MM.1S (cell line): ENCODE measurements around the gene IVNS1ABP.

Source experiments
- DNase-seq: peaks from one replicate; pipeline ENCODE4 v3.0.0-alpha.2; 2015
- H2AFZ ChIP-seq: fragments of 300-600 bp; sonication (generic); 2 replicates; pipeline ENCODE4 v1.6.0; 2016; ENCODE audit warnings: antibody characterized with exemption, low read length
- H3F3A ChIP-seq: fragments of 300-600 bp; sonication (generic); 2 replicates; pipeline ENCODE4 v1.6.1; 2016; ENCODE audit warnings: mild to moderate bottlenecking, antibody characterized with exemption, low read length, moderate library complexity, mixed read lengths; ENCODE audit not compliant: insufficient read depth
- H3K27ac ChIP-seq: fragments of 300-600 bp; sonication (generic); 2 replicates; pipeline ENCODE4 v1.5.1; 2016; ENCODE audit warnings: mild to moderate bottlenecking, low read length
- H3K27me3 ChIP-seq: fragments of 300-600 bp; sonication (generic); replicated peaks from 2 replicates; pipeline ENCODE4 v1.6.0; 2016; ENCODE audit warnings: low read length; ENCODE audit not compliant: insufficient read depth
- H3K36me3 ChIP-seq: fragments of 300-600 bp; sonication (generic); replicated peaks from 2 replicates; pipeline ENCODE4 v1.6.1; 2016; ENCODE audit warnings: mild to moderate bottlenecking, low read length, mixed read lengths; ENCODE audit not compliant: insufficient read depth
- H3K4me1 ChIP-seq: fragments of 300-600 bp; sonication (generic); 2 replicates; pipeline ENCODE4 v1.6.1; 2016; ENCODE audit warnings: low read length, mixed read lengths
- H3K4me2 ChIP-seq: fragments of 300-600 bp; sonication (generic); 2 replicates; pipeline ENCODE4 v1.6.0; 2016; ENCODE audit warnings: low read depth, low read length
- H3K4me3 ChIP-seq: fragments of 300-600 bp; sonication (generic); 2 replicates; pipeline ENCODE4 v1.5.1; 2016; ENCODE audit warnings: low read length, mixed read lengths
- H3K79me2 ChIP-seq: fragments of 300-600 bp; sonication (generic); 2 replicates; pipeline ENCODE4 v1.6.1; 2016; ENCODE audit warnings: mixed run types, low read length, mixed read lengths
- H3K9ac ChIP-seq: fragments of 300-600 bp; sonication (generic); 2 replicates; pipeline ENCODE4 v1.6.1; 2016; ENCODE audit warnings: low read length, mixed read lengths
- H3K9me2 ChIP-seq: fragments of 300-600 bp; sonication (generic); replicated peaks from 2 replicates; pipeline ENCODE4 v1.6.1; 2016; ENCODE audit warnings: mild to moderate bottlenecking, low read length, mixed read lengths; ENCODE audit not compliant: insufficient read depth
- H3K9me3 ChIP-seq: fragments of 300-600 bp; sonication (generic); replicated peaks from 2 replicates; pipeline ENCODE4 v1.6.1; 2016; ENCODE audit warnings: mild to moderate bottlenecking, low read length, mixed read lengths; ENCODE audit not compliant: insufficient read depth
- H4K20me1 ChIP-seq: fragments of 300-600 bp; sonication (generic); 2 replicates; pipeline ENCODE4 v1.6.1; 2016; ENCODE audit warnings: mild to moderate bottlenecking, low read length, moderate library complexity, mixed read lengths; ENCODE audit not compliant: insufficient read depth
- CTCF ChIP-seq: fragments of 300-600 bp; sonication (generic); IDR thresholded peaks from 2 replicates; pipeline ENCODE4 v1.5.1; 2016; ENCODE audit warnings: antibody characterized with exemption, low read length, mixed read lengths
- EZH2 ChIP-seq: fragments of 300-600 bp; sonication (generic); optimal IDR thresholded peaks from 2 replicates; pipeline ENCODE3; 2017; ENCODE audit warnings: low read depth, mild to moderate bottlenecking, antibody characterized with exemption, low read length, mixed read lengths
- EZH2phosphoT487 ChIP-seq: fragments of 300-600 bp; sonication (generic); IDR thresholded peaks from 2 replicates; pipeline ENCODE4 v1.6.1; 2018; ENCODE audit warnings: antibody characterized with exemption, low read length

Gene IVNS1ABP

GRCh38 chr1:185353124-185353523 lies 36.1 kb upstream of the IVNS1ABP start:
- TF ChIP-seq EZH2 (no peak), EZH2phosphoT487 (no peak), CTCF (no peak)
- Histone ChIP-seq H2AFZ (no peak overlapping the region), H3K4me3 (no peak overlapping the region), H4K20me1 (no peaks in the 10 kb centered on the region), H3K9me3 (no peaks in the 10 kb centered on the region), H3K4me2 (no peak overlapping the region), H3K27ac (no peak overlapping the region), H3K9ac (no peak overlapping the region), H3K27me3 (no peaks in the 10 kb centered on the region), H3F3A (no peaks in the 10 kb centered on the region), H3K36me3 (no peaks in the 10 kb centered on the region), H3K9me2 (no peaks in the 10 kb centered on the region), H3K4me1 (no peaks in the 10 kb centered on the region), H3K79me2 (no peaks in the 10 kb centered on the region)
- DNase-seq, result no peak

GRCh38 chr1:185351734-185352466 lies 34.9 kb upstream of the IVNS1ABP start:
- no peak for DNase-seq
- no peak for TF ChIP-seq CTCF
- Histone ChIP-seq H4K20me1 (no peaks in the 10 kb centered on the region), H3K79me2 (no peaks in the 10 kb centered on the region), H3K4me3 (no peak overlapping the region), H3K9me2 (no peaks in the 10 kb centered on the region), H3K9ac (no peak overlapping the region), H3K36me3 (no peaks in the 10 kb centered on the region), H3F3A (no peaks in the 10 kb centered on the region), H3K4me1 (no peaks in the 10 kb centered on the region), H3K4me2 (no peak overlapping the region), H3K27ac (no peak overlapping the region), H2AFZ (no peak overlapping the region), H3K9me3 (no peaks in the 10 kb centered on the region), H3K27me3 (no peaks in the 10 kb centered on the region)

DNA sequence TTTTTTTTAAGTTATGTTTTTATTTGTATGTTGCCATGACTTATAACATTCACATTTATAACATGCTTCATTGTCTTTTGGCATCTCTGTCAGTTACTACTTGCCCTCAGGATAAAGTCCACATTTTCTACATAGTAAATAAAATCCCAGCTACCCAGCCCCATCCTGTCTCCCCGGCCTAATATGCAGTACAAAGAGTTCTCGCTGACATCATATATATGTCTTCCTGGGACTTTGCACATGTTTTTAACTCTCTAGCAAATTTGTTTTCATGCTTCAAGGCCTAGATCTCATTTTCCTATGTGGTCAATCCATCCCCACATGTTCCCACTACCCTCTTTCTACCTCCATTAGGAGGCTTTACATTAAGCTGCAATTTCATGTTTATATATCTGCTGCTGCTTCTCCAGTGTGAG lies 33.0 kb upstream of the IVNS1ABP start:
- Histone ChIP-seq H3K4me2 (no peak overlapping the region), H3K9me3 (no peaks in the 10 kb centered on the region), H3K4me3 (no peak overlapping the region), H3K27me3 (no peaks in the 10 kb centered on the region), H2AFZ (no peak overlapping the region), H3K27ac (no peak overlapping the region), H3K4me1 (no peaks in the 10 kb centered on the region), H3K9ac (no peak overlapping the region), H4K20me1 (no peaks in the 10 kb centered on the region), H3K36me3 (no peaks in the 10 kb centered on the region), H3K79me2 (no peaks in the 10 kb centered on the region), H3F3A (no peaks in the 10 kb centered on the region), H3K9me2 (no peaks in the 10 kb centered on the region)
- DNase-seq, result no peak
- no peak for TF ChIP-seq EZH2
- no peak for TF ChIP-seq EZH2phosphoT487
- no peak for TF ChIP-seq CTCF
